ENCODE data around the gene ATF6B.
A peak's percentile ranks its signal among the peaks of the same experiment; 100 is the strongest.

GRCh38 chr6:32175711-32176475, 47.8 kb upstream of the ATF6B start, which contains the start of gene AGPAT1:
- no peak for TF ChIP-seq CTCF (IDR thresholded peaks at IDR 0.05)
- TF ChIP-seq POLR2A (IDR thresholded peaks at IDR 0.05): peak in 2 of 4 donors; percentile 43 to 73

Data from esophagus squamous epithelium (tissue), 4 donors.